GM10266 (cell line): ENCODE results near the gene KCP.

Source experiments
- DNase-seq: peaks from one replicate; pipeline ENCODE4 v3.0.0; 2012; ENCODE audit errors: extremely low spot score
- TF ChIP-seq, protein P1 (sequence below): IDR thresholded peaks from 2 replicates; pipeline ENCODE4 v1.5.1; 2012; ENCODE audit warnings: mild to moderate bottlenecking, low read depth; ENCODE audit not compliant: control insufficient read depth, insufficient read depth; ENCODE audit errors: missing control alignments

The KCP gene

GRCh38 chr7:128830231-128831177 lies 80.0 kb downstream of the KCP start, which contains the start of gene FLNC:
Gene FLNC (plus strand): TSS chr7:128830406. CDS start chr7:128830638, 232 bp downstream.
- DNase-seq, result no peak
- TF ChIP-seq, protein P1, sequence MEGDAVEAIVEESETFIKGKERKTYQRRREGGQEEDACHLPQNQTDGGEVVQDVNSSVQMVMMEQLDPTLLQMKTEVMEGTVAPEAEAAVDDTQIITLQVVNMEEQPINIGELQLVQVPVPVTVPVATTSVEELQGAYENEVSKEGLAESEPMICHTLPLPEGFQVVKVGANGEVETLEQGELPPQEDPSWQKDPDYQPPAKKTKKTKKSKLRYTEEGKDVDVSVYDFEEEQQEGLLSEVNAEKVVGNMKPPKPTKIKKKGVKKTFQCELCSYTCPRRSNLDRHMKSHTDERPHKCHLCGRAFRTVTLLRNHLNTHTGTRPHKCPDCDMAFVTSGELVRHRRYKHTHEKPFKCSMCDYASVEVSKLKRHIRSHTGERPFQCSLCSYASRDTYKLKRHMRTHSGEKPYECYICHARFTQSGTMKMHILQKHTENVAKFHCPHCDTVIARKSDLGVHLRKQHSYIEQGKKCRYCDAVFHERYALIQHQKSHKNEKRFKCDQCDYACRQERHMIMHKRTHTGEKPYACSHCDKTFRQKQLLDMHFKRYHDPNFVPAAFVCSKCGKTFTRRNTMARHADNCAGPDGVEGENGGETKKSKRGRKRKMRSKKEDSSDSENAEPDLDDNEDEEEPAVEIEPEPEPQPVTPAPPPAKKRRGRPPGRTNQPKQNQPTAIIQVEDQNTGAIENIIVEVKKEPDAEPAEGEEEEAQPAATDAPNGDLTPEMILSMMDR, result no peak

DNA sequence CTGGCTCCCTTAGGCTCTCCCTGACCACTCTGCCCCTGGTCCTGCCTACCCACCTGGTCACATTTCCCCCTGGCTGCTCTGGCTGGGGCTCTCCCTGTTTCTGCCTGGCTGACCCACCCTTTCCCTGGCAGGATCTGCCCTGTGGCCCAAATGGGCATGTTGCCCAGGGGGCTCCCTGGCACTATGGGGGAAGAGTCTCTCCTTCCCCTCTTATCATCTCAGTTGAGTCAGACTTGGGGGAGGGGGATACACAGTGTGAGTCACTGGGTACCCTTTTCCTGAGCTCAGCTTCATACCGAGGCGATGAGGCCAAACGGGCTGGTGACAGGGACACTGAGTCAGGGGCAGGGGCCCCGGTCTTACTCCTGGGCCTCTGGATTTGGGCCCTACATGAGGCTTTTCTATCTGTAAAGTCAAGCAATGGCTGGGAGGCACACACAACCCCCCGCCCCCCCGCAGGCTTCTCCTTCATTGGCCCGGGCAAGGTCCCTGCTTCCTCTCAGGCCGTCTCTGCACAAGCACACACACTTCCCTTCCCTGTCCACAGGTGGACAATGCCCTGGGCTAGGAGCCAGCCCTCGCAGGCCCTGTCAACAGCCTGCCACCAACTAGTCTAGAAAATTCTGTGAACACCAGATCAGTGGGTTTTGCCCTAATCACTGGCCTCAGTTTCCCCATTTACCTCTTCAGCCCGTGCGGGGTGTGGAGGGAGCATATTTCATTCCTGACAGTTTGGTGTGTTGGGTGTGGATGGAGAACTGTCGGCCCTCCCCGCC lies 80.9 kb downstream of the KCP start:
- TF ChIP-seq, protein P1, result no peak
- no peak for DNase-seq

GRCh38 chr7:128827971-128828711 lies 82.4 kb downstream of the KCP start:
- TF ChIP-seq, protein P1, result no peak
- no peak for DNase-seq

DNA sequence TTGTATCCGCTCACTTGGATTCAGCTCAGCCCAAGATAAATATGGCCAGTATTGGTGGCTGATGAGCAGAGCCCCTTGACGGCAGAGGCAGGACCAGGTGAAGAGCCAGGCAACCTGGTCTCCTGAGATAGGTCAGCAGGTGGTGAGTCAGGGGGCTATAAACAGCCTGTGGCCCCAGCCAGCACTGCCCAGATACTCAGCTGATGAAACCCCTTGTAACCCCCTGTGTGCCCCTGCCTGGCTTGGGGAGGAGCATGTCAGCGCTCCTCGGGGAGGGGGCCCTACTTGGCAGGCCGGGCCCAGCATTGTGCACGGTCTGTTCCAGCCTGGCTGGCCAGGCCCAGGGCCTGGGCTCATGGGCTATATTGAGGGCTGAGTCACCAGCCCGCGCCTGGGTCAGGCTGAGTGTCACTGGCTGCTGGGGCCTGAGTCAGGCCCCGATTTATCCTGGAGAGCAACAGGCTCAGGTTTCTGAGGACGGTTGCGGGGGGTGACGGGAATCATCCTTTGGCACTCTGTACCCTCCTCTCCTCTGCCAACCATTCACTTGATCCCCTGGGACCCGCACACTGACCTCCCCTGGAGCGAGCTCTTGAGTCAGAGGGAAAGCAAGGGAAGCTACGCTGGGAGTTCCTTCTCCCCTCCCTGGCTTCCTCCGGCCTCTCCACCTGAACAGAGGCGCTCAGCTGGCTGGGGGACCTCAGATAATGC lies 83.1 kb downstream of the KCP start:
- no peak for DNase-seq
- TF ChIP-seq, protein P1, result no peak

- TF ChIP-seq, protein P1, result no peak
These were observed 83.6 kb downstream of the KCP start for GRCh38 chr7:128826916-128827247.

More at GRCh38 chr7:128826916-128827247, 83.6 kb downstream of the KCP start:
- DNase-seq, result no peak
